Esophagus squamous epithelium (tissue), 4 donors: ENCODE data around the gene ALDH3A1.

Experiments used
- CTCF ChIP-seq, 6 experiments: fragments of 450-650 bp in 4 of 6; fragments of 200-600 bp in 2 of 6; sonication (generic) in 2 of 6; IDR thresholded peaks; one replicate each; pipeline ENCODE4 v1.5.1; 2016 to 2019; ENCODE audit warnings: antibody characterized with exemption in 6 of 6, mild to moderate bottlenecking in 4 of 6, moderate library complexity in 4 of 6
- POLR2A ChIP-seq, 4 donors: fragments of 450-650 bp; IDR thresholded peaks; one replicate each; pipeline ENCODE4 v1.6.1; 2017; ENCODE audit warnings: antibody characterized with exemption in 4 of 4, mild to moderate bottlenecking in 4 of 4, moderate library complexity in 3 of 4

GRCh38 chr17:19748807-19749193 is 702 bp upstream of the ALDH3A1 start:
- TF ChIP-seq CTCF (IDR thresholded peaks at IDR 0.05): no peak
- TF ChIP-seq POLR2A (IDR thresholded peaks at IDR 0.05): no peak
